Gastroesophageal sphincter (tissue), 4 donors: ENCODE results near the gene SHBG. TPM values are rescaled to one million over a fixed set of nuclear protein-coding genes. Genes with fewer than 3 reads are reported as not detected.

Source experiments
- ATAC-seq: fragments of 150-250 bp; one replicate; pipeline ENCODE4 v1.9.1; 2016; ENCODE audit warnings: mild to moderate bottlenecking, moderate library complexity
- H3K27ac ChIP-seq, 4 donors: fragments of 200-600 bp; sonication (generic) in 3 of 4; 1 replicate in 3 of 4; 2 replicates in 1 of 4; pipeline ENCODE4 v1.5.1; 2016 to 2019
- H3K27me3 ChIP-seq: fragments of 200-600 bp; sonication (generic); one replicate; pipeline ENCODE4 v1.5.1; 2019
- H3K36me3 ChIP-seq, 2 donors: fragments of 200-600 bp; sonication (generic); one replicate each; pipeline ENCODE4 v1.5.1; 2019; ENCODE audit warnings: control low read depth in 1 of 2
- H3K4me1 ChIP-seq, 3 donors: fragments of 200-600 bp; sonication (generic); 1 replicate in 2 of 3; 2 replicates in 1 of 3; pipeline ENCODE4 v1.5.1; 2016 to 2019; ENCODE audit warnings: control low read depth in 2 of 3
- H3K4me3 ChIP-seq, 2 donors: fragments of 200-600 bp; sonication (generic); one replicate each; pipeline ENCODE4 v1.5.1; 2019; ENCODE audit warnings: mild to moderate bottlenecking in 1 of 2, moderate library complexity in 1 of 2
- H3K9me3 ChIP-seq, 3 donors: fragments of 200-600 bp; sonication (generic); one replicate each; pipeline ENCODE4 v1.5.1; 2017 to 2019; ENCODE audit warnings: control low read depth in 2 of 3
- EP300 ChIP-seq: sonication (generic); formaldehyde crosslinking; IDR thresholded peaks from one replicate; pipeline ENCODE4 v1.6.1; 2017; ENCODE audit warnings: antibody characterized with exemption, mild to moderate bottlenecking
- POLR2A ChIP-seq, 2 donors: fragments of 450-650 bp; IDR thresholded peaks; one replicate each; pipeline ENCODE4 v1.6.1; 2017; ENCODE audit warnings: antibody characterized with exemption in 2 of 2, mild to moderate bottlenecking in 2 of 2, moderate library complexity in 1 of 2
- POLR2AphosphoS5 ChIP-seq: sonication (generic); formaldehyde crosslinking; IDR thresholded peaks from one replicate; pipeline ENCODE4 v1.6.1; 2017; ENCODE audit warnings: antibody characterized with exemption
- WGBS, 2 donors: methylation state at CpG; one replicate each; pipeline ENCODE4 v1.1.5; 2018; ENCODE audit warnings: low coverage in 1 of 2; 5-methylcytosine and 5-hydroxymethylcytosine counted together
- total RNA-seq, 4 donors: library from RNA; depleted of rRNA; stranded (reverse); fragments of >200 nt; gene quantifications; one replicate each; pipeline ENCODE4 v1.1.0, GENCODE V29; 2016
- TF ChIP-seq, protein P1 (sequence below), 4 experiments: fragments of 200-600 bp in 2 of 4; fragments of 450-650 bp in 2 of 4; sonication (generic) in 1 of 4; IDR thresholded peaks; one replicate each; pipeline ENCODE4 v1.5.1; 2017 to 2019; ENCODE audit warnings: antibody characterized with exemption in 4 of 4, mild to moderate bottlenecking in 2 of 4, moderate library complexity in 2 of 4

SHBG gene
- total RNA-seq, 4 donors from 2014 or later = 0.40 to 3.0 TPM; not detected in 2

DNA sequence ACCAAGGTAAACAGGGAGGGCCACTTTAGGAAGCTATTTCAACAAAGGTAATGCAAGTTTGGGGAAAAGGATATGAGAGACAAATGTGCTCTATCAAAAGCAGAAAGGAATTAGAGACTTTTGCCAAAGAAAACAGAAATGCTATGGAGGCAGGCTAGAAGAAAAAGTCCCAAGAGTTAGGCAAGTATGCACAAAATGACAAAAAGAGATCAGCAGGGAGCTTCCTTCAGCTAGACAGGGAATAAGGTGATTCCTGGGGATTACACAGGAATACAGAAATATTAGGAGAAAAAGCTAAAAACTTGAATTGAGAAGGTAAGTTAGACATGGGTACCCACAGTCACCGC, 17.7 kb upstream of the SHBG start:
- H3K4me1 ChIP-seq = peaks cover 0 to 55% (median 17%) of the 10 kb centered on the region in 3 donors
- no peak overlapping the region for H3K27ac ChIP-seq
- ATAC-seq = no peak
- TF ChIP-seq, protein P1, sequence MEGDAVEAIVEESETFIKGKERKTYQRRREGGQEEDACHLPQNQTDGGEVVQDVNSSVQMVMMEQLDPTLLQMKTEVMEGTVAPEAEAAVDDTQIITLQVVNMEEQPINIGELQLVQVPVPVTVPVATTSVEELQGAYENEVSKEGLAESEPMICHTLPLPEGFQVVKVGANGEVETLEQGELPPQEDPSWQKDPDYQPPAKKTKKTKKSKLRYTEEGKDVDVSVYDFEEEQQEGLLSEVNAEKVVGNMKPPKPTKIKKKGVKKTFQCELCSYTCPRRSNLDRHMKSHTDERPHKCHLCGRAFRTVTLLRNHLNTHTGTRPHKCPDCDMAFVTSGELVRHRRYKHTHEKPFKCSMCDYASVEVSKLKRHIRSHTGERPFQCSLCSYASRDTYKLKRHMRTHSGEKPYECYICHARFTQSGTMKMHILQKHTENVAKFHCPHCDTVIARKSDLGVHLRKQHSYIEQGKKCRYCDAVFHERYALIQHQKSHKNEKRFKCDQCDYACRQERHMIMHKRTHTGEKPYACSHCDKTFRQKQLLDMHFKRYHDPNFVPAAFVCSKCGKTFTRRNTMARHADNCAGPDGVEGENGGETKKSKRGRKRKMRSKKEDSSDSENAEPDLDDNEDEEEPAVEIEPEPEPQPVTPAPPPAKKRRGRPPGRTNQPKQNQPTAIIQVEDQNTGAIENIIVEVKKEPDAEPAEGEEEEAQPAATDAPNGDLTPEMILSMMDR (IDR thresholded peaks at IDR 0.05) = no peak
- TF ChIP-seq EP300 (no peak), POLR2AphosphoS5 (no peak), POLR2A (IDR thresholded peaks at IDR 0.05) (no peak)
- no peaks in the 10 kb centered on the region for H3K9me3 ChIP-seq
- peaks cover 0 to 9% of the 10 kb centered on the region in 2 donors for H3K36me3 ChIP-seq
- WGBS, 2 donors = 86 to 100% methylated on average over 1 of the region's 1 CpG
- no peak overlapping the region for H3K4me3 ChIP-seq
- H3K27me3 ChIP-seq = no peaks in the 10 kb centered on the region

DNA sequence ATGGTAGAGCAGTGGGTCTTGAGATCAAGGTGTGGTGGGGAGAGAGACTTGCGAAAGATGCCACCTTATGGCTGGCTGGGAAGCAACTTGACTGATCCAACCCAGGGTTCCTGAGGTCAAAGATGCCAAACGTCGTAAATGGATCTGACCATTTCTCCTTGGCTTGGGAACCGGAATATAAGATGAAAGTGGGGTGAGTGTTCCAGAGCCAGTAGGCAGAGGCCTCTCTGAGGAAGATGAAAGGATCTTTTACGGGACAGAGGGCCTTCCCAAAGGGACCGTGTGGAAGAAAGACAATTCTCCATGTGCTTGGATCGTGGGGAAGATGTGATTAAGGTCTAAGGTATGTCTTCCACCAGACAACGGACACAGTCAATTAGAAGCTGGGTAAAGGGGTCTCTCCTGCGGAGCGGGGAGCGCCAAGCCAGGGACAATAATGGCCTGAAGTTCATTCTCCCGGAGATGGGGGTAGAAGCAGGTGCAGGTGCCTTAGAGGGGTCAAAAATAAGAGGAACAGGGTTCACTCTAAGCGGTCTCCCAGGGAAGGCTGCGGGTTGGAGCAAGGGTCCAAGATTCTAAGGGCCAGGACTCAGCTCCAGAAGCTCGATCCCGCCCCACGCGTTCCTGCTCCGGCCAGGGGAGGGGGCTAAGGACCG, 16.0 kb upstream of the SHBG start:
- Histone ChIP-seq H3K4me1 (peaks cover 0 to 55% (median 17%) of the 10 kb centered on the region in 3 donors), H3K9me3 (no peaks in the 10 kb centered on the region), H3K27me3 (no peaks in the 10 kb centered on the region), H3K4me3 (peak overlapping the region; percentile 47 to 88), H3K36me3 (peaks cover 0 to 3% of the 10 kb centered on the region in 2 donors), H3K27ac (peak overlapping the region; percentile 71 to 98 (median 95))
- TF ChIP-seq EP300 (no peak), POLR2A (IDR thresholded peaks at IDR 0.05) (no peak)
- TF ChIP-seq, protein P1 (IDR thresholded peaks at IDR 0.05) = peak in 1 of 4 experiments; percentile 8
- WGBS, 2 donors = 3 to 10% methylated on average over 3 to 18 of the region's 20 CpGs
- no peak for ATAC-seq

DNA sequence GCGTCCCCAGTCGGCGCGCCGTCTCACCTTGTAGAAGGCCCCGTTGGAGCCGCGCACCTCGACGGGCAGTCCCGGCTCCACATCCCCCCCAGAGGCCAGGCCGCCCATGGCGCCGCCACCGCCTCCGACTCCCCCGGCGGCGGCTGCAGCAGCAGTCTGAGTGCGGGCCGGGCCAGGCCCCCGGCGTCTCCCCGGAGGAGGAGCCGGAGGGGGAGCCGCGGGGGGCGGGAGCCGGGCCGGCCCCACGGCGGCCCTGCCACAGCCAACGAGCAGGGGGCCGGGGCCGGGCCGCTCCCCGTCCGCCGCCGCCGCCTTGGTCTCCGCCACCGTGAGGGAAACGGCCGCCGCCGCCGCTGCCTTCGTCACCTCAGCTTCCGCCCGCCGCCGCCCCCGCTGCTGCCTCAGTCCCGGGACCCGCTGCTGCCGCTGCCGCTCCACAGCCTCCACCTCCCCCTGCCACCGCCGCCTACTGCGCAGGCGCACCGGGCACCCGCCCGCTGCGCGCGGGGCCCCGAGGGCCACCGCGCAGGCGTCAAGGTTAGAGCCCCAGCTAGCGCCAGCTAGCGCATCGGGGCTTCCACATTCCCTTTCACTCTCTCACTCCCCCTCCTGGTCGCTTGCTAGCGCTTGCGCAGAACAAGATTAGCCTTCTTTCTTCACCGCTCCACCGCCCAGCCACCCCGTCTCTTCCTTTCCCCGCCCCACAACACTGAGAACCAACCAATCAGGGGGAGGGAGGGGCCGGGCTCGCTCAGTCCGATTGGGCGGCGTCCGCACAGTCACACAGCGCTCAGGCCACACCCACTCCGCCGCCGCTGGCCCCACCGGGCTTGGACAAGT, 15.3 kb upstream of the SHBG start, which contains the start of gene FXR2:
Gene FXR2 (minus strand): TSS at position 473 of the 840 bp plus-strand sequence. CDS start 365 bp downstream, at position 108.
- peak; percentile 97 for ATAC-seq
- peak; percentile 85 to 86 for TF ChIP-seq POLR2A (IDR thresholded peaks at IDR 0.05)
- TF ChIP-seq EP300 = no peak
- TF ChIP-seq, protein P1 (IDR thresholded peaks at IDR 0.05) = peak in 3 of 4 experiments; percentile 64 to 68 (median 67)
- peak; percentile 67 for TF ChIP-seq POLR2AphosphoS5
- Histone ChIP-seq H3K36me3 (peaks cover 0 to 3% of the 10 kb centered on the region in 2 donors), H3K9me3 (no peaks in the 10 kb centered on the region), H3K4me3 (peak within 1 kb of the TSS; percentile 47 to 88), H3K27me3 (no peaks in the 10 kb centered on the region), H3K4me1 (peaks cover 0 to 48% (median 17%) of the 10 kb centered on the region in 3 donors), H3K27ac (peak within 1 kb of the TSS; percentile 86 to 98 (median 95))
- 0% methylated on average over 5 to 23 of the region's 93 CpGs for WGBS, 2 donors

DNA sequence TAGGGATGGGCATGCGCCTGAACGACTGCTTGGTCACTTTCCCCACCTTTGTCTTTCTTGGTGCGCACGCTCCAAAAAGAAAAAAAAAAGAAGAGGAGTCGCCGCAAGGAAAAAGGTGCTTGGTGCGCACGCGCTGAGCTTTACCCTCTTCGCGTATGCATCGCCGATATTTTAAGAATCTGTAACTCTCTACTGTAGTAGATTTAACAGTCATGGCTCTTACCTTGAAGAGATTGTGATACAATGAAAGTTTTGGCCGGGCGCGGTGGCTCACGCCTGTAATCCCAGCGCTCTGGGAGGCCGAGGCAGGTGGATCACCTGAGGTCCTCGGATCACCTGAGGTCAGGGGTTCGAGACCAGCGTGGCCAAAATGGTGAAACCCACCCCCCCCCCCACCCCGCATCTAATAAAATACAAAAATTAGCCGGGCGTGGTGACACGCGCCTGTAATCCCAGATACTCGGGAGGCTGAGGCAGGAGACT, 14.6 kb upstream of the SHBG start:
- peaks cover 0 to 43% (median 17%) of the 10 kb centered on the region in 3 donors for H3K4me1 ChIP-seq
- peak overlapping the region; percentile 28 to 88 for H3K4me3 ChIP-seq
- no peaks in the 10 kb centered on the region for H3K27me3 ChIP-seq
- TF ChIP-seq, protein P1 (IDR thresholded peaks at IDR 0.05) = no peak
- TF ChIP-seq EP300 (no peak), POLR2AphosphoS5 (peak; percentile 23), POLR2A (IDR thresholded peaks at IDR 0.05) (no peak)
- H3K9me3 ChIP-seq = no peaks in the 10 kb centered on the region
- H3K27ac ChIP-seq = peak overlapping the region; percentile 86 to 98 (median 92)
- peaks cover 0 to 3% of the 10 kb centered on the region in 2 donors for H3K36me3 ChIP-seq
- 1 to 3% methylated on average over 7 to 17 of the region's 28 CpGs for WGBS, 2 donors
- no peak for ATAC-seq
